Lower leg skin (tissue), 4 donors: ENCODE results near the gene SNX5. TPM values are rescaled to one million over a fixed set of nuclear protein-coding genes. Genes with fewer than 3 reads are reported as not detected.

Experiments used
- DNase-seq, 2 donors: peaks; one replicate each; pipeline ENCODE4 v3.0.0-alpha.2; 2019; ENCODE audit warnings: low spot score in 2 of 2
- H3K4me3 ChIP-seq: fragments of 200-600 bp; sonication (generic); 2 replicates; pipeline ENCODE4 v1.5.1; 2017; ENCODE audit warnings: mild to moderate bottlenecking, low read depth; ENCODE audit not compliant: poor library complexity, severe bottlenecking
- POLR2A ChIP-seq, 2 donors: fragments of 450-650 bp; IDR thresholded peaks; one replicate each; pipeline ENCODE4 v1.6.1; 2016 to 2017; ENCODE audit warnings: antibody characterized with exemption in 2 of 2, mild to moderate bottlenecking in 1 of 2, moderate library complexity in 1 of 2
- WGBS, 2 donors: methylation state at CpG; one replicate each; pipeline ENCODE4 v1.1.5; 2018; 5-methylcytosine and 5-hydroxymethylcytosine counted together
- intact Hi-C: fragments of 100-400 bp; cut with DNase I; formaldehyde crosslinking; loops from one replicate; pipeline ENCODE4 v1.15.0; 2023; ENCODE audit warnings: low total_unique reads
- total RNA-seq, 4 donors: library from RNA; depleted of rRNA; stranded (reverse); fragments of >200 nt; gene quantifications; one replicate each; pipeline ENCODE4 v1.1.0, GENCODE V29; 2016
- TF ChIP-seq, protein P1 (sequence below), 3 donors: fragments of 450-650 bp; IDR thresholded peaks; one replicate each; pipeline ENCODE4 v1.5.1; 2016; ENCODE audit warnings: antibody characterized with exemption in 3 of 3, mild to moderate bottlenecking in 3 of 3, moderate library complexity in 2 of 3

The SNX5 gene
- total RNA-seq, 4 donors from 2014 or later = 44.6 to 70.7 (median 66.0) TPM

- H3K4me3 ChIP-seq = no peak overlapping the region
- TF ChIP-seq, protein P1, sequence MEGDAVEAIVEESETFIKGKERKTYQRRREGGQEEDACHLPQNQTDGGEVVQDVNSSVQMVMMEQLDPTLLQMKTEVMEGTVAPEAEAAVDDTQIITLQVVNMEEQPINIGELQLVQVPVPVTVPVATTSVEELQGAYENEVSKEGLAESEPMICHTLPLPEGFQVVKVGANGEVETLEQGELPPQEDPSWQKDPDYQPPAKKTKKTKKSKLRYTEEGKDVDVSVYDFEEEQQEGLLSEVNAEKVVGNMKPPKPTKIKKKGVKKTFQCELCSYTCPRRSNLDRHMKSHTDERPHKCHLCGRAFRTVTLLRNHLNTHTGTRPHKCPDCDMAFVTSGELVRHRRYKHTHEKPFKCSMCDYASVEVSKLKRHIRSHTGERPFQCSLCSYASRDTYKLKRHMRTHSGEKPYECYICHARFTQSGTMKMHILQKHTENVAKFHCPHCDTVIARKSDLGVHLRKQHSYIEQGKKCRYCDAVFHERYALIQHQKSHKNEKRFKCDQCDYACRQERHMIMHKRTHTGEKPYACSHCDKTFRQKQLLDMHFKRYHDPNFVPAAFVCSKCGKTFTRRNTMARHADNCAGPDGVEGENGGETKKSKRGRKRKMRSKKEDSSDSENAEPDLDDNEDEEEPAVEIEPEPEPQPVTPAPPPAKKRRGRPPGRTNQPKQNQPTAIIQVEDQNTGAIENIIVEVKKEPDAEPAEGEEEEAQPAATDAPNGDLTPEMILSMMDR (IDR thresholded peaks at IDR 0.05) = no peak
- no peak for TF ChIP-seq POLR2A (IDR thresholded peaks at IDR 0.05)
- intact Hi-C loops = no loop called here
- WGBS, 2 donors = 48 to 65% methylated on average over 16 to 22 of the region's 22 CpGs
- DNase-seq = no peak
These were observed 39.8 kb downstream of the SNX5 start for GRCh38 chr20:17928633-17929311.

DNA sequence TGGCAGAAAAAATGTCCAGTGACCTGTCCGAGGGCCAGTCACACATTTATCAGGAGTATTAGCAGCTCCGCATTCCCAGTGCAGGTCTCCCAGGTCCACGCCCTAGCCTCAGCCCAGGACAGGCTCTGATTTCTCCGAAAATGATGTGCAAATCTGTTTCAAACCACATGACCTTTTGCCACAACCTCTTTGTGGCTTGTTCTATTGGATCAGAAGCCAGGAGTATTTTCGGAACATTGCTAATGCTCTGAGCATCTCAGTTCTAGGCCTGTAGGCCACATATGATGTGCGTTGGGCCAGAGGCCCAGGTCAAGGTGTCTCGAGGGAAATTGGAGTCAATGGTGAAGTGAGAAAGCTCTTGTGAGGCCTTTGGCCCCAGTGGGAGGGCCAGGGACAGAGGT lies 40.4 kb downstream of the SNX5 start:
- no peak overlapping the region for H3K4me3 ChIP-seq
- intact Hi-C loops = no loop called here
- TF ChIP-seq, protein P1 (IDR thresholded peaks at IDR 0.05) = no peak
- TF ChIP-seq POLR2A (IDR thresholded peaks at IDR 0.05) = no peak
- DNase-seq = no peak
- WGBS, 2 donors = 81 to 82% methylated on average over 7 of the region's 7 CpGs

- no peak for DNase-seq
- intact Hi-C loops = no loop called here
- WGBS, 2 donors = 74 to 100% methylated on average over 1 of the region's 1 CpG
- no peak overlapping the region for H3K4me3 ChIP-seq
- TF ChIP-seq, protein P1 (IDR thresholded peaks at IDR 0.05) = no peak
- no peak for TF ChIP-seq POLR2A (IDR thresholded peaks at IDR 0.05)
These were observed 42.7 kb downstream of the SNX5 start for GRCh38 chr20:17925940-17926300.

DNA sequence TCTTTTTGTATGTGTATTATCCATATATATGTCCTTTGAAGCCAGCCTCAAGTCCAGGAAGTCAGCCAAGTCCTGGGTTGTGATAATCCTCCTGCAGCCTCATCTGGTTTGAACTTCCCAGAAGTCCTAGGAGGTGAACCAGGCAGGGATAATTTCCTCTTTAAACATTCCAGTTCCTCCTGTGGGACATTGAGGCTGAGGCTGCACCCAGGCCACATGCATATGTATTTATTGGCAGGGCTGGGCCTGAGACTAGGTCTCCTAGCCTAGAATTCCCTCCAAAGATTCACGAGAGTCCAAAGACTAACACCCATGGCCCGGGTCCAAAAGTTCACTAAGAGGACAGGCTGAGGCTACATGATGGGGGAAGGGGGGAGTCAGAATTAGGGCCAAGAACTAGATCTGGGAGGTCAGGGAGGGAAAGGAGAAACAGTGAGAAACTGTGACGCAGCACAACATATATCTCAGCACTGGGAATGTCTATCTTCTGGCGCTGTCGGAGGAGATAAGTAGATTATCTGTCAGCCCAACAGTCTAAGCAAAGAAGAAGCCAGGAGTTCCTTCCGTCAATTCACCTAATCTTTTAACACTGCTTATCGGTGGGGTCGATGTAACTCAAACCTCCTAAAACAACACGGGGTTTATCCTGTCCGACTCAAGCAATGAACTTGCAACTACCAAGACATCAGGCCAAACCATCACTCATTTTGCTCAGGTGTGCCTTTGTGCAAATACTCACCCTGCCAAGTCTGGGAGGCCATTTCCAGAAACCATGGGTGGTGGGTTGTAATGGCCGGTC lies 43.3 kb downstream of the SNX5 start:
- no peak overlapping the region for H3K4me3 ChIP-seq
- 83 to 84% methylated on average over 11 of the region's 11 CpGs for WGBS, 2 donors
- TF ChIP-seq, protein P1 (IDR thresholded peaks at IDR 0.05) = no peak
- TF ChIP-seq POLR2A (IDR thresholded peaks at IDR 0.05) = no peak
- intact Hi-C loops = no loop called here
- DNase-seq = no peak

GRCh38 chr20:17921774-17922173 lies 46.8 kb downstream of the SNX5 start:
- no peak for DNase-seq
- WGBS, 2 donors = 3 to 6% methylated on average over 1 of the region's 1 CpG
- intact Hi-C loops = no loop called here

More at GRCh38 chr20:17921774-17922173, 46.8 kb downstream of the SNX5 start:
- no peak overlapping the region for H3K4me3 ChIP-seq
- TF ChIP-seq, protein P1 (IDR thresholded peaks at IDR 0.05) = no peak
- TF ChIP-seq POLR2A (IDR thresholded peaks at IDR 0.05) = no peak
